ENCODE measurements around the gene DHX35.

DNA sequence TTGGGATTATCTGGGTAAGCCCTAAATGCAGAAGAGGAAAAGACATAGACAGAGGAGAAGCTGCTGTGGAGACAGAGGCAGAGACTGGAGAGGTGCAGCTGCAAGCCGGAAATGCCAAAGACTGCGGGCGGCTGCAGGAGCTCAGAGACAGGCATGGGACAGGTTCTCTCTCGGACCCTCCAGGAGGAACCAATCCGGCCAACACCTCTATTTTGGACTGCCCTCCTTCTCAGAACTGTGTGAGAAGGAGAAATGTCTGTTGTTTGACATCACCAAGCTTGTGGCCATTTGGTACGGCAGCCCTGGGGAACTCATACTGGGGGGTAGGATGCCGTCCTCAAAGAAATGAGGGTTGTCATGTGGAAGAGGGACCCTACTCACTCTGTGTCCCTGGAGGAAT is 95.0 kb downstream of the DHX35 start:
- TF ChIP-seq ZNF274 (IDR thresholded peaks at IDR 0.05; ENCODE audit: low read depth, low read length), result no peak
- TF ChIP-seq YY1 (IDR thresholded peaks at IDR 0.05; ENCODE audit: insufficient read depth, insufficient read length), result no peak
- TF ChIP-seq SUZ12 (IDR thresholded peaks at IDR 0.05; ENCODE audit: extremely low read depth, insufficient read depth, insufficient read length), result no peak
